ENCODE results near the gene BCL2L2.

The BCL2L2 gene

GRCh38 chr14:23351681-23352505 is 45.3 kb downstream of the BCL2L2 start:
- no peaks in the 10 kb centered on the region for H3K4me1 Mint-ChIP-seq
- peak overlapping the region; percentile 45 to 71 for H3K4me3 Mint-ChIP-seq
- H3K36me3 Mint-ChIP-seq: no peaks in the 10 kb centered on the region
- ATAC-seq (replicated peaks) (peak; percentile 18 to 30), DNase-seq (no peak)
- no peak overlapping the region for H3K27ac Mint-ChIP-seq
- H3K27me3 Mint-ChIP-seq: peaks cover 71 to 89% of the 10 kb centered on the region in 2 donors
- H3K9me3 Mint-ChIP-seq: peaks cover 0 to 3% of the 10 kb centered on the region in 2 donors

- ATAC-seq (replicated peaks): peak; percentile 82 to 88
- Mint-ChIP-seq H3K27me3 (peaks cover 67 to 82% of the 10 kb centered on the region in 2 donors), H3K4me3 (peak within 1 kb of the TSS; percentile 66 to 71), H3K4me1 (no peaks in the 10 kb centered on the region), H3K27ac (no peak within 1 kb of the TSS), H3K9me3 (peaks cover 0 to 3% of the 10 kb centered on the region in 2 donors), H3K36me3 (no peaks in the 10 kb centered on the region)
- DNase-seq: peak; percentile 18
Observed at GRCh38 chr14:23352506-23353432, 46.1 kb downstream of the BCL2L2 start, which contains the start of gene SLC22A17. SLC22A17 (minus strand) TSS chr14:23352887.

GRCh38 chr14:23353433-23353780 is 46.8 kb downstream of the BCL2L2 start:
- no peaks in the 10 kb centered on the region for H3K4me1 Mint-ChIP-seq
- no peak for ATAC-seq (replicated peaks)
- H3K27me3 Mint-ChIP-seq: peaks cover 61 to 76% of the 10 kb centered on the region in 2 donors
- peaks cover 0 to 3% of the 10 kb centered on the region in 2 donors for H3K9me3 Mint-ChIP-seq
- H3K4me3 Mint-ChIP-seq: peak overlapping the region in 1 of 2 donors; percentile 66
- H3K27ac Mint-ChIP-seq: no peak overlapping the region
- H3K36me3 Mint-ChIP-seq: no peaks in the 10 kb centered on the region
- DNase-seq: no peak

GRCh38 chr14:23354990-23355389 is 48.4 kb downstream of the BCL2L2 start:
- ATAC-seq (replicated peaks) (no peak), DNase-seq (no peak)
- Mint-ChIP-seq H3K9me3 (peaks cover 0 to 3% of the 10 kb centered on the region in 2 donors), H3K4me3 (no peak overlapping the region), H3K4me1 (no peaks in the 10 kb centered on the region), H3K36me3 (no peaks in the 10 kb centered on the region), H3K27me3 (peaks cover 57 to 66% of the 10 kb centered on the region in 2 donors), H3K27ac (no peak overlapping the region)

- H3K4me1 Mint-ChIP-seq: no peaks in the 10 kb centered on the region
- no peak for DNase-seq
- no peak overlapping the region for H3K27ac Mint-ChIP-seq
- ATAC-seq (replicated peaks): no peak
- no peaks in the 10 kb centered on the region for H3K9me3 Mint-ChIP-seq
- H3K27me3 Mint-ChIP-seq: peaks cover 52 to 61% of the 10 kb centered on the region in 2 donors
- no peak overlapping the region for H3K4me3 Mint-ChIP-seq
- no peaks in the 10 kb centered on the region for H3K36me3 Mint-ChIP-seq
Observed at GRCh38 chr14:23355871-23356435, 49.3 kb downstream of the BCL2L2 start.

- Mint-ChIP-seq H3K27ac (no peak overlapping the region), H3K4me3 (no peak overlapping the region), H3K4me1 (no peaks in the 10 kb centered on the region), H3K27me3 (peaks cover 49 to 54% of the 10 kb centered on the region in 2 donors), H3K9me3 (no peaks in the 10 kb centered on the region), H3K36me3 (no peaks in the 10 kb centered on the region)
- ATAC-seq (replicated peaks) (no peak), DNase-seq (no peak)
Observed at GRCh38 chr14:23356662-23357061, 50.0 kb downstream of the BCL2L2 start.

- DNase-seq (no peak), ATAC-seq (replicated peaks) (no peak)
- H3K4me3 Mint-ChIP-seq: no peak overlapping the region
- H3K36me3 Mint-ChIP-seq: no peaks in the 10 kb centered on the region
- no peak overlapping the region for H3K27ac Mint-ChIP-seq
- H3K27me3 Mint-ChIP-seq: peaks cover 49 to 53% of the 10 kb centered on the region in 2 donors
- H3K4me1 Mint-ChIP-seq: no peaks in the 10 kb centered on the region
- no peaks in the 10 kb centered on the region for H3K9me3 Mint-ChIP-seq
Observed at GRCh38 chr14:23357261-23357660, 50.6 kb downstream of the BCL2L2 start.

- Mint-ChIP-seq H3K4me1 (no peaks in the 10 kb centered on the region), H3K36me3 (no peaks in the 10 kb centered on the region), H3K9me3 (no peaks in the 10 kb centered on the region), H3K27ac (no peak overlapping the region), H3K4me3 (no peak overlapping the region), H3K27me3 (peaks cover 46 to 53% of the 10 kb centered on the region in 2 donors)
- DNase-seq: no peak
- ATAC-seq (replicated peaks): peak in 1 of 2 donors; percentile 31
Observed at GRCh38 chr14:23358042-23358441, 51.4 kb downstream of the BCL2L2 start.

GRCh38 chr14:23358553-23359166 is 52.0 kb downstream of the BCL2L2 start:
- H3K27me3 Mint-ChIP-seq: peaks cover 40 to 53% of the 10 kb centered on the region in 2 donors
- H3K9me3 Mint-ChIP-seq: no peaks in the 10 kb centered on the region
- no peak for ATAC-seq (replicated peaks)
- no peak overlapping the region for H3K27ac Mint-ChIP-seq
- H3K36me3 Mint-ChIP-seq: no peaks in the 10 kb centered on the region
- no peak for DNase-seq
- H3K4me1 Mint-ChIP-seq: no peaks in the 10 kb centered on the region
- H3K4me3 Mint-ChIP-seq: no peak overlapping the region

GRCh38 chr14:23359167-23359626 is 52.6 kb downstream of the BCL2L2 start:
- H3K9me3 Mint-ChIP-seq: no peaks in the 10 kb centered on the region
- H3K36me3 Mint-ChIP-seq: no peaks in the 10 kb centered on the region
- ATAC-seq (replicated peaks): no peak
- no peak for DNase-seq
- no peak overlapping the region for H3K4me3 Mint-ChIP-seq
- peaks cover 36 to 53% of the 10 kb centered on the region in 2 donors for H3K27me3 Mint-ChIP-seq
- H3K4me1 Mint-ChIP-seq: no peaks in the 10 kb centered on the region
- no peak overlapping the region for H3K27ac Mint-ChIP-seq

- no peak overlapping the region for H3K27ac Mint-ChIP-seq
- H3K4me3 Mint-ChIP-seq: no peak overlapping the region
- H3K4me1 Mint-ChIP-seq: no peaks in the 10 kb centered on the region
- no peak for ATAC-seq (replicated peaks)
- H3K27me3 Mint-ChIP-seq: peaks cover 38 to 53% of the 10 kb centered on the region in 2 donors
- no peak for DNase-seq
- H3K9me3 Mint-ChIP-seq: no peaks in the 10 kb centered on the region
- H3K36me3 Mint-ChIP-seq: no peaks in the 10 kb centered on the region
Observed at GRCh38 chr14:23359722-23360447, 53.3 kb downstream of the BCL2L2 start.

GRCh38 chr14:23360496-23360895 is 53.9 kb downstream of the BCL2L2 start:
- no peaks in the 10 kb centered on the region for H3K36me3 Mint-ChIP-seq
- no peaks in the 10 kb centered on the region for H3K4me1 Mint-ChIP-seq
- H3K4me3 Mint-ChIP-seq: no peak overlapping the region
- peaks cover 33 to 49% of the 10 kb centered on the region in 2 donors for H3K27me3 Mint-ChIP-seq
- DNase-seq (no peak), ATAC-seq (replicated peaks) (no peak)
- no peak overlapping the region for H3K27ac Mint-ChIP-seq
- H3K9me3 Mint-ChIP-seq: no peaks in the 10 kb centered on the region

GRCh38 chr14:23361320-23361719 is 54.7 kb downstream of the BCL2L2 start:
- H3K4me1 Mint-ChIP-seq: no peaks in the 10 kb centered on the region
- peaks cover 29 to 44% of the 10 kb centered on the region in 2 donors for H3K27me3 Mint-ChIP-seq
- DNase-seq (no peak), ATAC-seq (replicated peaks) (no peak)
- H3K4me3 Mint-ChIP-seq: no peak overlapping the region
- H3K36me3 Mint-ChIP-seq: no peaks in the 10 kb centered on the region
- H3K27ac Mint-ChIP-seq: no peak overlapping the region
- no peaks in the 10 kb centered on the region for H3K9me3 Mint-ChIP-seq

Measured in stimulated activated naive B cell treated with anti-CD40 and anti-IgM and Interleukin-4, amounts not matched to agents 10 μg/mL and 1 μg/mL and 100 μg/mL, for 72 hours (primary cell).